ENCODE data around the gene EXOC6B. TPM values are rescaled to one million over a fixed set of nuclear protein-coding genes. Genes with fewer than 3 reads are reported as not detected.

Gene EXOC6B
- polyA plus RNA-seq, 2 of the 4 experiments (the other 2 are of a cell fraction) = 15.5 to 24.7 TPM

GRCh38 chr2:72757177-72757775, 68.6 kb downstream of the EXOC6B start (continued):
- TF ChIP-seq BCL3 (IDR thresholded peaks at IDR 0.05) = no peak
- no peak for TF ChIP-seq MAZ (IDR thresholded peaks at IDR 0.05; ENCODE audit: borderline replicate concordance, low read depth, low read length)
- TF ChIP-seq FOSB (CRISPR knock-in tag; IDR thresholded peaks at IDR 0.05) = peak; percentile 86; the same call in 1 of the 2 replicates
- no peak for TF ChIP-seq USF2 (IDR thresholded peaks at IDR 0.05)
- peak; percentile 99 for TF ChIP-seq HOXB13 (CRISPR knock-in tag; IDR thresholded peaks at IDR 0.05; ENCODE audit: low read depth)
- TF ChIP-seq ZNF302 (CRISPR knock-in tag; IDR thresholded peaks at IDR 0.05) = peak; percentile 97
- TF ChIP-seq GATA3 (IDR thresholded peaks at IDR 0.05; ENCODE audit: borderline replicate concordance) = peak; percentile 82; the same call in 1 of the 2 replicates

GRCh38 chr2:72755647-72756423, 70.0 kb downstream of the EXOC6B start:
- Histone ChIP-seq H3K4me1 (peaks cover 40% of the 10 kb centered on the region), H3K27ac (peak overlapping the region; percentile 62 to 66), H3K4me2 (peak overlapping the region; percentile 68), H3K4me3 (no peak overlapping the region), H3K9me3 (peaks cover 5% of the 10 kb centered on the region)
- FAIRE-seq (no peak), DNase-seq (ENCODE audit: low read depth in 1 of 2, low spot score in 1 of 2) (peak in 1 of 2 experiments; percentile 38), ATAC-seq (peak; percentile 49 to 61; a peak in 4 of 6 replicates)
- POLR2A ChIA-PET = interaction anchor here (0.6 kb wide), 1 partner anchor 141 kb away, joined by 3 read pairs; no protein-coding TSS in a partner anchor
- TF ChIP-seq JUNB (IDR thresholded peaks at IDR 0.05) (peak; percentile 28; the same call in 1 of the 2 replicates), TP53 (CRISPR knock-in tag; IDR thresholded peaks at IDR 0.05) (no peak), GATA3 (IDR thresholded peaks at IDR 0.05; ENCODE audit: borderline replicate concordance) (peak; percentile 42; the same call in 1 of the 2 replicates)
- CTCF ChIA-PET = interaction anchor here (0.9 to 1.7 kb wide), 8 partner anchors 11 to 1210 kb away, joined by 3 to 8 read pairs (median 4); no protein-coding TSS in a partner anchor
- 19% methylated on average over 4 of the region's 4 CpGs for WGBS (ENCODE audit: missing lambda C conversion rate)

DNA sequence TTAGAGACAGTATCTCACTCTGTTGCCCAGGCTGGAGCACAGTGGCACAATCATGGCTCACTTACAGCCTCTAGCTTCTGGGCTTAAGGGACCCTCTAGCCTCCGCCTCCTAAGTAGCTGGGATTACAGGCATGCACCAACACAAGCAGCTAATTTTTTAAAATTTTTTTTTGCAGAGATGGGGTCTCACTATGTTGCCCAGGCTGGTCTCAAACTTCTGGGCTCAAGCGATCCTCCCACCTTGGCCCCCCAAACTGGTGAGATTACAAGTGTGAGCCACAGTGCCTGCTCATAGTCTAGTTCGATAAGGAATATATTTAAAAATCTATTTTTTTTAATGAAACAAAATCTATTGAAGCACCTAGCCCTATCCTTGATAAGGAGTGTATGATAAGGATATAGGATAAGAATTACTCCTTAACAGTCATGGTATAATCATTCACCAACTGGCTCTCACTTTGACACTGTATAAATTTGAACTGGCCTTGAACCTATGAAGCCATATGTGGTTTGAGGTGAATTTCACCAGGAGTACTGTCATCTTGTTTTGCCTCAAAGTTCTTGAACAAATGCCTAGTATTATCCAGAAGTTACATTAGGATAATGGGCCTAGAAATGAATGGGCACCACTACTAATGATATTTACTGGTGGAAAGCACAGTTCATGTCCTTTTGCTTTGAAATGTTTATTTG, 71.1 kb downstream of the EXOC6B start:
- FAIRE-seq (peak; percentile 18), ATAC-seq (no peak), DNase-seq (ENCODE audit: low read depth in 1 of 2, low spot score in 1 of 2) (no peak)
- Histone ChIP-seq H3K4me3 (no peak overlapping the region), H3K27ac (peak overlapping the region; percentile 62 to 66), H3K9me3 (no peaks in the 10 kb centered on the region; the same call in 2 of the 3 replicates), H3K4me1 (peaks cover 40% of the 10 kb centered on the region), H3K4me2 (peak overlapping the region; percentile 68)
- TF ChIP-seq SMC3 (IDR thresholded peaks at IDR 0.05) = no peak
- TF ChIP-seq CHD2 (IDR thresholded peaks at IDR 0.05; ENCODE audit: low read length, partially characterized antibody) = no peak
- no peak for TF ChIP-seq ZFP36 (IDR thresholded peaks at IDR 0.05; ENCODE audit: borderline replicate concordance, partially characterized antibody)
- no peak for TF ChIP-seq TFCP2L1 (CRISPR knock-in tag; IDR thresholded peaks at IDR 0.05)
- no peak for TF ChIP-seq HOXB5 (CRISPR knock-in tag; IDR thresholded peaks at IDR 0.05)
- ChIA-PET POLR2A (interaction anchor here (0.7 kb wide), 1 partner anchor 165 kb away, joined by 3 read pairs; no protein-coding TSS in a partner anchor), CTCF (interaction anchor here (0.5 to 2.1 kb wide), 12 partner anchors 9 to 1145 kb away, joined by 3 to 12 read pairs (median 4); no protein-coding TSS in a partner anchor)
- 94% methylated on average over 3 of the region's 3 CpGs for WGBS (ENCODE audit: missing lambda C conversion rate)

DNA sequence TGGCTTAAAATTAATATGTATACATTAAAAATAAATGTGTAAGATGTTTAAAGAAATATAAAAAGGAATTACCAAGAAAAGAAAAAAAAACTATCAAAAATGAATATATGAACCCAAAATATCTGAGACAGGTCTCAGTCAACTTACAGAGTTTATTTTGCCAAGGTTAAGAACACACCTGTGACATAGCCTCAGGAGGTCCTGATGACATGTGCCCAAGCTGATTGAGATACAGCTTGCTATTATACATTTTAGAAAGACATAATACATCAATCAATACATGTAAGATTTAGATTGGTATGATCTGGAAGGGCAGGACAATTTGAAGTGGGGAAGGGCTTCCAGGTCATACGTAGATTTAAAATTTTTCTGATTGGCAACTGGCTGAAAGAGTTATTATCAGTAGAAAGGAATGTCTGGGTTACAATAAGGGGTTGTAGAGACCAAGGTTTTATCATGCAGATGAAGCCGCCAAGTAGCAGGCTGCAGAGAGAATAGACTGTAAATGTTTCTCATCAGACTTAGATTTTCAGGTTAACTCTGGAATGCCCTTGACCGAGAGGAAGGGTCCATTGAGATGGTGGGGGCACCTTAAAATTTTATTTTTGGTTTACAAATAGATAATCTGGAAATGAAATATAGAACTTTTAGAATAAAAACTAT, 74.7 kb downstream of the EXOC6B start:
- DNase-seq (ENCODE audit: low read depth in 1 of 2, low spot score in 1 of 2) = no peak
- Histone ChIP-seq H3K4me3 (no peak overlapping the region), H3K4me1 (peaks cover 22% of the 10 kb centered on the region), H3K9me3 (no peaks in the 10 kb centered on the region), H3K4me2 (no peak overlapping the region), H3K27ac (no peak overlapping the region)
- CTCF ChIA-PET = interaction anchor here (1.2 to 1.3 kb wide), 3 partner anchors 111 to 1203 kb away, joined by 4 to 6 read pairs (median 4); no protein-coding TSS in a partner anchor
- POLR2A ChIA-PET = no interaction called here
- WGBS (ENCODE audit: missing lambda C conversion rate) = 95% methylated on average over 3 of the region's 3 CpGs
- peak; percentile 51 for FAIRE-seq
- ATAC-seq = no peak
- TF ChIP-seq, protein P1, sequence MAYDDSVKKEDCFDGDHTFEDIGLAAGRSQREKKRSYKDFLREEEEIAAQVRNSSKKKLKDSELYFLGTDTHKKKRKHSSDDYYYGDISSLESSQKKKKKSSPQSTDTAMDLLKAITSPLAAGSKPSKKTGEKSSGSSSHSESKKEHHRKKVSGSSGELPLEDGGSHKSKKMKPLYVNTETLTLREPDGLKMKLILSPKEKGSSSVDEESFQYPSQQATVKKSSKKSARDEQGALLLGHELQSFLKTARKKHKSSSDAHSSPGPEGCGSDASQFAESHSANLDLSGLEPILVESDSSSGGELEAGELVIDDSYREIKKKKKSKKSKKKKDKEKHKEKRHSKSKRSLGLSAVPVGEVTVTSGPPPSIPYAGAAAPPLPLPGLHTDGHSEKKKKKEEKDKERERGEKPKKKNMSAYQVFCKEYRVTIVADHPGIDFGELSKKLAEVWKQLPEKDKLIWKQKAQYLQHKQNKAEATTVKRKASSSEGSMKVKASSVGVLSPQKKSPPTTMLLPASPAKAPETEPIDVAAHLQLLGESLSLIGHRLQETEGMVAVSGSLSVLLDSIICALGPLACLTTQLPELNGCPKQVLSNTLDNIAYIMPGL (CRISPR knock-in tag; IDR thresholded peaks at IDR 0.05; ENCODE audit: borderline replicate concordance) = no peak
- TF ChIP-seq RAD21 (conservative IDR thresholded peaks at IDR 0.05 in 1 of 2, IDR thresholded peaks at IDR 0.05 in 1 of 2) (no peak), CHD4 (IDR thresholded peaks at IDR 0.05; ENCODE audit: borderline replicate concordance) (no peak), HOXA7 (CRISPR knock-in tag; IDR thresholded peaks at IDR 0.05) (no peak), FOXS1 (CRISPR knock-in tag; IDR thresholded peaks at IDR 0.05) (no peak), MYC (IDR thresholded peaks at IDR 0.05; ENCODE audit: borderline replicate concordance, low read length) (no peak), TFCP2L1 (CRISPR knock-in tag; IDR thresholded peaks at IDR 0.05) (no peak), JUN (IDR thresholded peaks at IDR 0.05) (no peak), CBX2 (IDR thresholded peaks at IDR 0.05; ENCODE audit: borderline replicate concordance, low read depth) (no peak), HOXB13 (CRISPR knock-in tag; IDR thresholded peaks at IDR 0.05; ENCODE audit: low read depth) (no peak), PHF8 (IDR thresholded peaks at IDR 0.05; ENCODE audit: borderline replicate concordance, low read depth) (no peak), POLR2A (IDR thresholded peaks at IDR 0.05; ENCODE audit: low read length) (no peak)
